NCI-H748 treated with DMSO at 0.1 percent for 48 hours (cell line): ENCODE data around the gene RABGGTA.

ENCODE experiments used
- DNase-seq: peaks from one replicate; lab custom pipeline; 2025; lab: John Stamatoyannopoulos, UW

Gene RABGGTA

GRCh38 chr14:24271134-24271833 lies at the start of gene RABGGTA:
TSS of gene RABGGTA (minus strand) at chr14:24271597. CDS start at chr14:24271115, 482 bp downstream.
- DNase-seq, result peak; percentile 80

GRCh38 chr14:24317141-24317928 lies 45.9 kb upstream of the RABGGTA start:
- no peak for DNase-seq

GRCh38 chr14:24316597-24316950 lies 45.2 kb upstream of the RABGGTA start:
- DNase-seq, result no peak

- DNase-seq, result no peak
These were observed 44.6 kb upstream of the RABGGTA start for GRCh38 chr14:24315807-24316596.

GRCh38 chr14:24315243-24315806 lies 43.9 kb upstream of the RABGGTA start:
- no peak for DNase-seq

GRCh38 chr14:24314377-24315193 lies 43.2 kb upstream of the RABGGTA start:
- DNase-seq, result no peak

- DNase-seq, result no peak
These were observed 42.5 kb upstream of the RABGGTA start for GRCh38 chr14:24313913-24314312.

GRCh38 chr14:24312736-24313507 lies 41.5 kb upstream of the RABGGTA start:
- no peak for DNase-seq

- DNase-seq, result no peak
These were observed 40.6 kb upstream of the RABGGTA start for GRCh38 chr14:24311837-24312615.

GRCh38 chr14:24310646-24311604 lies 39.5 kb upstream of the RABGGTA start, which contains the start of gene LTB4R:
TSS of gene LTB4R (plus strand) at chr14:24311502. CDS start at chr14:24315652, 4,150 bp downstream.
- DNase-seq, result peak; percentile 74

- DNase-seq, result no peak
These were observed 38.9 kb upstream of the RABGGTA start for GRCh38 chr14:24310265-24310645.

GRCh38 chr14:24309538-24310264 lies 38.3 kb upstream of the RABGGTA start, which contains the start of gene LTB4R2:
TSS of gene LTB4R2 (plus strand) at chr14:24310140. CDS start at chr14:24310665, 525 bp downstream.
- DNase-seq, result no peak

- DNase-seq, result no peak
These were observed 37.1 kb upstream of the RABGGTA start for GRCh38 chr14:24308342-24309124.

- DNase-seq, result peak; percentile 25
These were observed 36.4 kb upstream of the RABGGTA start, which contains the start of gene CIDEB for GRCh38 chr14:24307575-24308341. TSS of gene CIDEB (minus strand) at chr14:24307977. CDS start at chr14:24307858, 119 bp downstream.

GRCh38 chr14:24307156-24307574 lies 35.8 kb upstream of the RABGGTA start:
- DNase-seq, result no peak

- DNase-seq, result no peak
These were observed 32.6 kb upstream of the RABGGTA start for GRCh38 chr14:24304019-24304387.
